B cell (primary cell): Measurements from ENCODE around the gene ECI1. TPM values are rescaled to one million over a fixed set of nuclear protein-coding genes. Genes with fewer than 3 reads are reported as not detected.

Source experiments
- ATAC-seq: fragments of 200-7000 bp; cut with Tn5 transposase; one replicate; pipeline ENCODE4 v1.10.0; 2021; ENCODE audit warnings: low read depth, mild to moderate bottlenecking, moderate number of reproducible peaks, moderate library complexity
- CTCF ChIA-PET: fragments of 350-600 bp; sonication (Branson Sonifier 250); formaldehyde crosslinking; loops from one replicate; lab custom pipeline; 2021; ENCODE audit warnings: antibody characterized with exemption, inconsistent platforms; lab: Charles Lee
- POLR2A ChIA-PET: fragments of 350-600 bp; sonication (Branson Sonifier 250); formaldehyde crosslinking; loops from one replicate; lab custom pipeline; 2021; ENCODE audit warnings: antibody characterized with exemption; lab: Charles Lee
- DNase-seq: peaks from one replicate; pipeline ENCODE4 v3.0.0; 2013
- H2AFZ ChIP-seq: 2 replicates; pipeline ENCODE4 v1.6.1; 2012; ENCODE audit warnings: mild to moderate bottlenecking, low read depth, low read length; ENCODE audit not compliant: insufficient read depth, poor library complexity, severe bottlenecking
- H3K27ac ChIP-seq, 2 donors: 1 replicate in 1 of 2; 2 replicates in 1 of 2; pipeline ENCODE4 v1.5.1; 2012 to 2013; ENCODE audit warnings: low read length in 2 of 2, mild to moderate bottlenecking in 2 of 2, moderate library complexity in 1 of 2
- H3K27me3 ChIP-seq, 4 experiments: fragments of 200-600 bp in 1 of 4; sonication (generic) in 1 of 4; replicated peaks in 1 of 4; 1 replicate in 2 of 4; 2 replicates in 2 of 4; pipeline versions ENCODE4 v1.6.1 to v1.7.0; 2013 to 2016; ENCODE audit warnings: low read length in 3 of 4, mild to moderate bottlenecking in 2 of 4, mixed read lengths in 1 of 4, moderate library complexity in 1 of 4; ENCODE audit not compliant: insufficient read depth in 4 of 4, control insufficient read depth in 3 of 4; ENCODE audit errors: control extremely low read depth in 1 of 4
- H3K36me3 ChIP-seq, 2 experiments: replicated peaks in 1 of 2; 1 replicate in 1 of 2; 2 replicates in 1 of 2; pipeline versions ENCODE4 v1.6.1 to v1.7.1; 2013; ENCODE audit warnings: low read length in 1 of 2; ENCODE audit not compliant: insufficient read depth in 2 of 2, control insufficient read depth in 1 of 2; ENCODE audit errors: control extremely low read depth in 1 of 2, extremely low read depth in 1 of 2
- H3K4me1 ChIP-seq, 2 donors: fragments of 200-600 bp in 1 of 2; sonication (generic) in 1 of 2; 1 replicate in 1 of 2; 2 replicates in 1 of 2; pipeline versions ENCODE4 v1.5.1 to v1.6.1; 2013 to 2017; ENCODE audit warnings: low read length in 2 of 2; ENCODE audit not compliant: control insufficient read depth in 2 of 2, insufficient read depth in 2 of 2
- H3K4me2 ChIP-seq: replicated peaks from 2 replicates; pipeline ENCODE3; 2012; ENCODE audit warnings: mild to moderate bottlenecking, low read depth, low read length; ENCODE audit not compliant: poor library complexity, severe bottlenecking
- H3K4me3 ChIP-seq, 5 experiments: fragments of 200-600 bp in 1 of 5; sonication (generic) in 1 of 5; 1 replicate in 3 of 5; 2 replicates in 2 of 5; pipeline versions ENCODE4 v1.5.1 to v1.7.0; 2011 to 2016; ENCODE audit warnings: low read length in 4 of 5, mild to moderate bottlenecking in 4 of 5, low read depth in 2 of 5, control low read depth in 1 of 5, moderate library complexity in 1 of 5; ENCODE audit not compliant: insufficient read depth in 1 of 5; ENCODE audit errors: control extremely low read depth in 1 of 5, extremely low read depth in 1 of 5
- H3K79me2 ChIP-seq: fragments of 200-600 bp; sonication (generic); one replicate; pipeline ENCODE4 v1.6.0; 2016; ENCODE audit warnings: low read length; ENCODE audit not compliant: control insufficient read depth, insufficient read depth
- H3K9ac ChIP-seq: fragments of 200-600 bp; sonication (generic); 2 replicates; pipeline ENCODE4 v1.6.1; 2017; ENCODE audit warnings: mild to moderate bottlenecking, low read length, moderate library complexity
- H3K9me3 ChIP-seq, 3 donors: one replicate each; pipeline versions ENCODE4 v1.6.1 to v1.7.1; 2013; ENCODE audit warnings: low read length in 2 of 3; ENCODE audit not compliant: control insufficient read depth in 2 of 3, insufficient read depth in 1 of 3; ENCODE audit errors: control extremely low read depth in 1 of 3
- H4K20me1 ChIP-seq: 2 replicates; pipeline ENCODE4 v1.6.0; 2012; ENCODE audit warnings: mild to moderate bottlenecking, low read length; ENCODE audit not compliant: insufficient read depth, control insufficient read depth, poor library complexity, severe bottlenecking
- H3K27ac Mint-ChIP-seq: one replicate; pipeline ENCODE4 v1.8.0; 2021; ENCODE audit warnings: mixed read lengths
- H3K27me3 Mint-ChIP-seq: one replicate; pipeline ENCODE4 v1.8.0; 2021; ENCODE audit warnings: mixed read lengths
- H3K4me1 Mint-ChIP-seq: one replicate; pipeline ENCODE4 v1.8.0; 2021; ENCODE audit warnings: mixed read lengths
- H3K4me3 Mint-ChIP-seq: one replicate; pipeline ENCODE4 v1.8.0; 2021; ENCODE audit warnings: mixed read lengths
- H3K9me3 Mint-ChIP-seq: one replicate; pipeline ENCODE4 v1.8.0; 2022; ENCODE audit warnings: mixed read lengths; ENCODE audit not compliant: insufficient read depth
- CTCF ChIP-seq: fragments of 200-600 bp; IDR thresholded peaks from one replicate; pipeline ENCODE4 v1.8.0; 2022; ENCODE audit warnings: antibody characterized with exemption, mild to moderate bottlenecking
- EZH2 ChIP-seq: IDR thresholded peaks from 2 replicates; pipeline ENCODE4 v1.6.1; 2012; ENCODE audit warnings: borderline replicate concordance, low read depth, mild to moderate bottlenecking, moderate library complexity, low read length; ENCODE audit not compliant: insufficient read depth, poor library complexity, severe bottlenecking
- WGBS: methylation state at CpG from one replicate; pipeline ENCODE4 v1.1.5; 2013; ENCODE audit warnings: missing lambda C conversion rate; ENCODE audit not compliant: insufficient coverage; 5-methylcytosine and 5-hydroxymethylcytosine counted together
- intact Hi-C: fragments of 100-400 bp; cut with micrococcal nuclease; formaldehyde crosslinking; loops from one replicate; pipeline ENCODE4 v1.10.0; 2022
- polyA plus RNA-seq: library from polyadenylated mRNA; depleted of rRNA; stranded (reverse); fragments of >200 nt; gene quantifications from 2 replicates; pipeline ENCODE4 v1.2.3, GENCODE V29; 2012
- total RNA-seq, 2 donors: library from RNA; stranded (reverse); fragments of 120-200 nt in 1 of 2; gene quantifications; 1 replicate in 1 of 2; 2 replicates in 1 of 2; pipeline versions ENCODE4 v1.2.3 to v1.2.4, GENCODE V29; 2013 to 2022

The ECI1 gene
- total and polyA plus RNA-seq, 2 donors (not counting 1 experiment from before 2014, with no cell fraction given), result 34.3 to 38.4 TPM

GRCh38 chr16:2244926-2245795 lies 6.2 kb downstream of the ECI1 start:
- ChIA-PET CTCF (no interaction called here), POLR2A (interaction anchor here (0.6 kb wide), 1 partner anchor 250 kb away, joined by 3 read pairs; no protein-coding TSS in a partner anchor)
- no peaks in the 10 kb centered on the region for H3K9me3 ChIP-seq
- peaks cover 14% of the 10 kb centered on the region for H4K20me1 ChIP-seq
- no peak overlapping the region for H3K4me3 ChIP-seq
- Mint-ChIP-seq H3K9me3 (no peaks in the 10 kb centered on the region), H3K27ac (no peak overlapping the region), H3K27me3 (no peaks in the 10 kb centered on the region), H3K4me1 (peaks cover 1% of the 10 kb centered on the region), H3K4me3 (no peak overlapping the region)
- H3K36me3 ChIP-seq, result peaks cover 0 to 46% of the 10 kb centered on the region in 2 experiments
- no peak overlapping the region for H3K4me2 ChIP-seq
- WGBS, result 96% methylated on average over 30 of the region's 30 CpGs
- ATAC-seq (no peak), DNase-seq (no peak)
- H3K4me1 ChIP-seq, result peaks cover under 1 to 5% of the 10 kb centered on the region in 2 donors
- H2AFZ ChIP-seq, result no peak overlapping the region
- peaks cover 21% of the 10 kb centered on the region for H3K79me2 ChIP-seq
- no peaks in the 10 kb centered on the region for H3K27me3 ChIP-seq
- intact Hi-C loops, result no loop called here
- no peak overlapping the region for H3K27ac ChIP-seq
- H3K9ac ChIP-seq, result no peak overlapping the region
- TF ChIP-seq CTCF, result no peak

GRCh38 chr16:2244301-2244700 lies 7.1 kb downstream of the ECI1 start:
- H3K79me2 ChIP-seq, result peaks cover 15% of the 10 kb centered on the region
- H3K27ac ChIP-seq, result no peak overlapping the region
- H3K36me3 ChIP-seq, result peaks cover 0 to 46% of the 10 kb centered on the region in 2 experiments
- Mint-ChIP-seq H3K4me3 (no peak overlapping the region), H3K27ac (no peak overlapping the region), H3K4me1 (peaks cover 1% of the 10 kb centered on the region), H3K27me3 (no peaks in the 10 kb centered on the region), H3K9me3 (no peaks in the 10 kb centered on the region)
- intact Hi-C loops, result no loop called here
- H3K4me2 ChIP-seq, result no peak overlapping the region
- H3K4me3 ChIP-seq, result no peak overlapping the region
- WGBS, result 88% methylated on average over 17 of the region's 17 CpGs
- no peak for TF ChIP-seq EZH2
- no peak for TF ChIP-seq CTCF
- H3K9ac ChIP-seq, result no peak overlapping the region
- H3K27me3 ChIP-seq, result no peaks in the 10 kb centered on the region
- H2AFZ ChIP-seq, result no peak overlapping the region
- no peak for DNase-seq
- ATAC-seq, result no peak
- peaks cover 14% of the 10 kb centered on the region for H4K20me1 ChIP-seq
- no peaks in the 10 kb centered on the region for H3K9me3 ChIP-seq
- no peaks in the 10 kb centered on the region for H3K4me1 ChIP-seq
- ChIA-PET POLR2A (interaction anchor here (0.6 kb wide), 1 partner anchor 251 kb away, joined by 3 read pairs; no protein-coding TSS in a partner anchor), CTCF (no interaction called here)
